K562 (cell line): ENCODE measurements around the gene ZCCHC24. TPM values are rescaled to one million over a fixed set of nuclear protein-coding genes. Genes with fewer than 3 reads are reported as not detected.

Source experiments
- ATF2 ChIP-seq: sonication (generic); formaldehyde crosslinking; IDR thresholded peaks from 2 replicates; pipeline ENCODE4 v1.8.1; 2022; ENCODE audit warnings: missing genetic modification reagents
- CBX5 ChIP-seq: IDR thresholded peaks from 2 replicates; pipeline ENCODE4 v1.6.1; 2014; ENCODE audit warnings: low read depth, borderline replicate concordance
- ELF2 ChIP-seq: fragments of 250-450 bp; sonication (Bioruptor Pico); IDR thresholded peaks from 2 replicates; pipeline ENCODE4 v1.5.0; 2021; ENCODE audit warnings: mild to moderate bottlenecking
- ETV6 ChIP-seq, 3 experiments: fragments of 150-350 bp in 1 of 3; sonication (generic) in 1 of 3; formaldehyde crosslinking in 1 of 3; IDR thresholded peaks; 2 replicates each; pipeline versions ENCODE4 v1.6.1 to v1.8.0; 2014 to 2022; ENCODE audit warnings: borderline replicate concordance in 2 of 3, low read depth in 2 of 3, antibody characterized with exemption in 1 of 3, low read length in 1 of 3, mild to moderate bottlenecking in 1 of 3, missing genetic modification reagents in 1 of 3
- EWSR1 ChIP-seq: fragments of 450-650 bp; IDR thresholded peaks from 2 replicates; pipeline ENCODE4 v1.6.1; 2018; ENCODE audit warnings: borderline replicate concordance, mild to moderate bottlenecking, low read depth, moderate library complexity; ENCODE audit not compliant: partially characterized antibody
- GATAD2A ChIP-seq: fragments of 450-650 bp; IDR thresholded peaks from 2 replicates; pipeline ENCODE4 v1.6.1; 2017
- POLR2A ChIP-seq: fragments of 450-650 bp; conservative IDR thresholded peaks from 2 replicates; pipeline ENCODE4 v1.6.1; 2016
- POLR2AphosphoS2 ChIP-seq: IDR thresholded peaks from 2 replicates; pipeline ENCODE4 v1.6.1; 2012; ENCODE audit warnings: low read length, improper control_type of control experiment
- POLR2B ChIP-seq: fragments of 450-650 bp; IDR thresholded peaks from 2 replicates; pipeline ENCODE4 v1.6.1; 2018; ENCODE audit warnings: low read depth; ENCODE audit not compliant: partially characterized antibody
- RAD51 ChIP-seq: fragments of 450-650 bp; IDR thresholded peaks from 2 replicates; pipeline ENCODE4 v1.7.1; 2016; ENCODE audit warnings: low read depth, mild to moderate bottlenecking, borderline replicate concordance
- RERE ChIP-seq: sonication (generic); formaldehyde crosslinking; IDR thresholded peaks from 2 replicates; pipeline ENCODE4 v1.8.0; 2023; ENCODE audit warnings: missing genetic modification reagents, mild to moderate bottlenecking, borderline replicate concordance
- SIN3A ChIP-seq, 2 experiments: fragments of 150-350 bp in 1 of 2; IDR thresholded peaks; 2 replicates each; pipeline ENCODE4 v1.6.1; 2011 to 2016; ENCODE audit warnings: borderline replicate concordance in 2 of 2, low read depth in 2 of 2, low read length in 2 of 2, mild to moderate bottlenecking in 2 of 2, moderate library complexity in 2 of 2; ENCODE audit not compliant: control insufficient read depth in 1 of 2
- SUPT5H ChIP-seq: fragments of 450-650 bp; IDR thresholded peaks from 2 replicates; pipeline ENCODE4 v1.6.1; 2016
- THRB ChIP-seq: fragments of 450-650 bp; formaldehyde crosslinking; conservative IDR thresholded peaks from 2 replicates; pipeline ENCODE4 v1.4.0; 2022; ENCODE audit warnings: mild to moderate bottlenecking, missing genetic modification characterization
- TSHZ1 ChIP-seq: fragments of 250-450 bp; sonication (Bioruptor Pico); IDR thresholded peaks from 2 replicates; pipeline ENCODE4 v1.4.0; 2020; ENCODE audit warnings: mild to moderate bottlenecking, moderate library complexity
- ZNF12 ChIP-seq: sonication (generic); formaldehyde crosslinking; IDR thresholded peaks from 2 replicates; pipeline ENCODE4 v1.4.0; 2020; ENCODE audit warnings: mild to moderate bottlenecking, missing genetic modification reagents
- polyA plus RNA-seq, 8 experiments: library from polyadenylated mRNA; depleted of rRNA in 4 of 8; stranded (reverse) in 5 of 8; unstranded in 3 of 8; fragments of >200 nt; fragmentation: Nextera tagmentation in 2 of 8; fragmentation: Illumina TruSeq in 1 of 8; extraction: Ambion mirVana in 2 of 8; extraction: Trizol in 1 of 8; gene quantifications; 2 replicates each; pipeline versions ENCODE4 v1.2.1 to v1.2.3, GENCODE V29; 2011 to 2014; ENCODE audit warnings: inconsistent platforms in 1 of 8, missing spikeins in 1 of 8
- total RNA-seq, 7 experiments: library from RNA; depleted of rRNA in 6 of 7; stranded (reverse); fragments of >200 nt in 6 of 7; fragmentation: Illumina TruSeq in 2 of 7; extraction: Trizol in 2 of 7; gene quantifications; 2 replicates each; pipeline versions ENCODE4 v1.2.1 to v1.2.3, GENCODE V29; 2011 to 2021; ENCODE audit warnings: low replicate concordance in 1 of 7

Gene ZCCHC24
- total and polyA plus RNA-seq, 9 of the 15 experiments (the other 6 are each of a cell fraction or from before 2014, with no cell fraction given) = 0.84 to 11.0 (median 4.6) TPM

GRCh38 chr10:79355420-79356017 lies 89.9 kb downstream of the ZCCHC24 start (continued):
- TF ChIP-seq TSHZ1 (no peak), ETV6 (IDR thresholded peaks at IDR 0.05; ENCODE audit: borderline replicate concordance in 1 of 2, low read depth in 2 of 2, low read length in 1 of 2) (no peak), ETV6 (CRISPR knock-in tag; IDR thresholded peaks at IDR 0.05; ENCODE audit: borderline replicate concordance) (no peak), ZNF12 (CRISPR knock-in tag) (no peak), RERE (no peak), SUPT5H (peak; percentile 62), THRB (CRISPR knock-in tag) (0 out of 2 replicates have a peak, but pooled peaks have one; percentile 32), POLR2AphosphoS2 (0 out of 2 replicates have a peak, but pooled peaks have one; percentile 9), POLR2A (peak; percentile 68), RAD51 (no peak), CBX5 (no peak), EWSR1 (peak; percentile 19), ATF2 (no peak), GATAD2A (no peak), SIN3A (IDR thresholded peaks at IDR 0.05; ENCODE audit: borderline replicate concordance in 2 of 2, control insufficient read depth in 1 of 2, low read depth in 2 of 2, low read length in 2 of 2) (peak in 1 of 2 experiments; percentile 11; a peak in 1 of 4 replicates), POLR2B (peak; percentile 34), ELF2 (no peak)
